VCaP (cell line): ENCODE measurements around the gene THADA.
A peak's percentile ranks its signal among the peaks of the same experiment; 100 is the strongest.

Experiments
- H3K27ac ChIP-seq: fragments of 450-650 bp; 2 replicates; pipeline ENCODE4 v1.5.1; 2017
- CTCF ChIP-seq: fragments of 450-650 bp; conservative IDR thresholded peaks from 2 replicates; pipeline ENCODE4 v1.5.1; 2017; ENCODE audit warnings: mild to moderate bottlenecking, moderate library complexity

The THADA gene

DNA sequence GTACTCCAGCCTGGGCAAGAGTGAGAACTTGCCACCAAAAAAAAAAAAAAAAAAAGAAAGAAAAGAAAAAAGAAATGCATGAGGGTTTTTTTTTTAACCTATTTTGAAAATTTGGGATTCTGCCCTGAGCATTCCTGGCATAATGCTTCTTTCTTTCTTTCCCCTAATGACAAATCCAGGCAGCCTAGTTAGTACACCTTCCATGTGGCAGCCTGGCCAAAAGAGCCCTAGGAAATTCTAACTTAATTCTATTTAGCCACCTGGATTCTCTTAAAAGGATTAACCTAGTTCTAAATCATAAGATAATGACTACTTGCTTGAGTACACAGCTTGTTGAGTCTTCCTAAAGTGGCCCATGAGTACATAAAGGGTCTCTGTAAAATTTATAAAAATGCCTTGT is 160.1 kb downstream of the THADA start:
- H3K27ac ChIP-seq = no peak overlapping the region
- no peak for TF ChIP-seq CTCF

GRCh38 chr2:43430489-43430888 is 165.3 kb downstream of the THADA start:
- no peak for TF ChIP-seq CTCF

DNA sequence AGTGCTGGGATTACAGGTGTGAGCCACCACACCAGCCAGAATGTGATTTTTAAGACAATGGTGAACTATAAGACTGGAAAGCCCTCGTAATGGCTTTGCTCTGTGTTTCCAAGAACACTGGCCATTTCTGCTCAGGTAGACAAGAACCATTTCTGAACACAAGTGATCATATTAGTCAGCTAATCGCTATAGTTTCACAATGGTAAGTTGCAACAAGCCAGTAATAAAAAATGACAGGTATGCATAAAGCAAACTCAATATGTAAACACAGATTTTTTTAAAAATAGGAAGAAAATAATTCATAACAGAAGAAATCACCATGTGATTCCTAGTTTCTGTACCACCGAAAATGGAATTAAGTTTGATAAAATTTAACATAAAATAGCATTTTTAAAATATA is 166.5 kb downstream of the THADA start:
- TF ChIP-seq CTCF = no peak

More at GRCh38 chr2:43430489-43430888, 165.3 kb downstream of the THADA start:
- H3K27ac ChIP-seq = peak overlapping the region; percentile 19; the same call in 1 of the 2 replicates

DNA sequence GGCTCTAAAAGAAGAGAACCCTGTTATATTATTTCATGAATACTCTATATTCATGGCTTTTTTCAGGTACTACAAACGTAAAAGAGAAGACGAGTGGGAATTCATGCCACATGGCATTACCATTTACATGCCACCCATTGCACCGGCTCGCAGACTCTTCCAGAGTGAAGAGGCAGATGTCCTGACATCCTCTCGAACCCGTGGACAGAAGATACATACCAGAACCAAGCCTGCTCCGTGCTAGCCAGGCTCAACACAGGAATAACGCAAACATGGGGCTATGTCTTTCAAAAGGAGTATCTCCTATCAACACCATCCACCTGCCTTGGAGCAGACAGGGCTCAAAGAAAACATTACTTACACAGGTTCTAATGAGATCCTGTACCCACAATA is 168.8 kb downstream of the THADA start:
- no peak for TF ChIP-seq CTCF
- H3K27ac ChIP-seq = peak overlapping the region; percentile 90

More for the DNA sequence above, 166.5 kb downstream of the THADA start:
- H3K27ac ChIP-seq = peak overlapping the region; percentile 4; the same call in 1 of the 2 replicates

- H3K27ac ChIP-seq = peak overlapping the region; percentile 90
- no peak for TF ChIP-seq CTCF
Observed at GRCh38 chr2:43426305-43427031, 169.4 kb downstream of the THADA start.

GRCh38 chr2:43425659-43426058 is 170.2 kb downstream of the THADA start:
- H3K27ac ChIP-seq = peak overlapping the region; percentile 90
- no peak for TF ChIP-seq CTCF

- no peak for TF ChIP-seq CTCF
- H3K27ac ChIP-seq = peak overlapping the region; percentile 90
Observed at GRCh38 chr2:43424262-43425207, 171.3 kb downstream of the THADA start.
